NK-92 (cell line): ENCODE measurements around the gene TCHP.
"Not testable (repeated sequence)": the region's sequence is repeated elsewhere in the genome, so short reads cannot be mapped to it uniquely, and the experiment has no call there.

Experiments
- DNase-seq: peaks from one replicate; lab custom pipeline; 2025; ENCODE audit not compliant: unreplicated experiment; lab: John Stamatoyannopoulos, UW

Gene TCHP

DNA sequence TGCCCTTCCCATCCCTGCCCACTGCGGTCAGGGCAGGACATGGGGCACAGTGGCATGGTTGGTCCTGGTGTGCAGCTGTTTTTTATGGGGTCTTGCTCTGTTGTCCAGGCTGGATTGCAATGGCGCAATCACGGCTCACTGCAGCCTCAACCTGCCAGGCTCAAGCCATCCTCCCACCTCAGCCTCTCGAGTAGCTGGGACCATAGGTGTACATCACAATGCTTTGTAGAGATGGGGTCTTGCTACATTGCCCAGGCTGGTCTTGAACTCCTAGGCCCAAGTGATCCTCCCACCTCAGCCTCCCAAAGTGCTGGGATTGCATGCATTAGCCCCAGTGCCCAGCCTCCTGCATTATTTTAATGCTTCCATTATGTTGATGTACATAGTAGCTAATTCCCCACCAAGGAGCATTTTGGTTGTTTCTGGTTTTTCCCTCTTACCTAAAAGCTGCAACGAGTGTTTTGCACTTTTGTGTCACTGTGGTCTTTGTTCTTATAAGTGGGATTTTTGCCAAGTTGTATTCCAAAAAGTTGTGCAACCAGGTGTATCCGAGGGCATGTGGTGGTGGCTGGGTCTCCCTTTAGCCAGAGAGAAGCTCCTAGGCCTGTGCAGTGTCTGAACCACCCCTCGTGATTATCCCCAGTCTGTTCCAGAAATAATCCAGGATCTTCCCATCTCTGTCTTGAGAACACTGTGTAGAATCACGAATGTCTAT, 10.3 kb downstream of the TCHP start:
- DNase-seq, result no peak

- DNase-seq, result no peak
Observed at GRCh38 chr12:109910969-109911348, 10.9 kb downstream of the TCHP start.

- DNase-seq, result no peak
Observed at GRCh38 chr12:109912855-109913321, 12.8 kb downstream of the TCHP start.

- no peak for DNase-seq
Observed at GRCh38 chr12:109914461-109914860, 14.4 kb downstream of the TCHP start.

GRCh38 chr12:109915171-109916040, 15.3 kb downstream of the TCHP start:
- no peak for DNase-seq

DNA sequence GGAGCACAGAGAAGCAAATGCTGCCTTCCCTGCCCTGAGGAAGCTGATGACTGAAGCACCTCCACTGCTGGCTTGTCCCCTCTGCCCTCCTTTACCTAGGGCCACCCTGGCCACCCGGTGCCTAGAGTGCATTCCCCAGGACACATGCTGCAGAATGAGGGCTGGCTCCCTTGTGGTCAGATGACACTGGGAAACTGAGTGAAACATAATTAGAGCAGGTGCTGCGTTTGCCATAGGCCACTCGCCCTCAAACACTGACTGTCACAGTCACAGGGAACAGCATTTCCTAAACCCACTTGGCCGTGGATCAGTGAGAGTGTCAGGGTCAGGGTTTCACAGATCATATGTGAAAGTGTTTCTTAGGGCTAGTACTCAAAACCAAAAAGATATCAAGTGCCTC, 16.0 kb downstream of the TCHP start:
- DNase-seq, result no peak

DNA sequence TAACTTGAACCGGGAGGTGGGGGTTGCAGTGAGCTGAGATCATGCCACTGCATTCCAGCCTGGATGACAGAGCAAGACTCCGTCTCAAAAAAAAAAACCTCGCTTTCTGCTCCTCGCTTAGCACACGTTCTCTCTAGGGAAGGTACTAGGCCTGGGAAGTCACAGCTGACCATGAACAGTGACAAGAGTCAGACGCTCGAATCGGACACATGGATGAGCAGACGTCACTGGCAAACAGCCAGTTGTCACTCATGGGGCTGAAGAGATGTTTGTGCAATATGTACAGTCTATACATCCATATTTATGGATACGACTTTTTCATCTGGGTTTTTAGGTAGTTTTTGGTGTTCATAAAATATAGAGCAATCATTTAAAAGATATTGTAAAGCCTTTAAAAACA, 19.4 kb downstream of the TCHP start:
- no peak for DNase-seq

- DNase-seq, result no peak
Observed at GRCh38 chr12:109920261-109920780, 20.2 kb downstream of the TCHP start.

- DNase-seq, result no peak
Observed at GRCh38 chr12:109921982-109922381, 21.9 kb downstream of the TCHP start.

- DNase-seq, result no peak
Observed at GRCh38 chr12:109923038-109923437, 23.0 kb downstream of the TCHP start.

- no peak for DNase-seq
Observed at GRCh38 chr12:109923481-109924245, 23.6 kb downstream of the TCHP start.

DNA sequence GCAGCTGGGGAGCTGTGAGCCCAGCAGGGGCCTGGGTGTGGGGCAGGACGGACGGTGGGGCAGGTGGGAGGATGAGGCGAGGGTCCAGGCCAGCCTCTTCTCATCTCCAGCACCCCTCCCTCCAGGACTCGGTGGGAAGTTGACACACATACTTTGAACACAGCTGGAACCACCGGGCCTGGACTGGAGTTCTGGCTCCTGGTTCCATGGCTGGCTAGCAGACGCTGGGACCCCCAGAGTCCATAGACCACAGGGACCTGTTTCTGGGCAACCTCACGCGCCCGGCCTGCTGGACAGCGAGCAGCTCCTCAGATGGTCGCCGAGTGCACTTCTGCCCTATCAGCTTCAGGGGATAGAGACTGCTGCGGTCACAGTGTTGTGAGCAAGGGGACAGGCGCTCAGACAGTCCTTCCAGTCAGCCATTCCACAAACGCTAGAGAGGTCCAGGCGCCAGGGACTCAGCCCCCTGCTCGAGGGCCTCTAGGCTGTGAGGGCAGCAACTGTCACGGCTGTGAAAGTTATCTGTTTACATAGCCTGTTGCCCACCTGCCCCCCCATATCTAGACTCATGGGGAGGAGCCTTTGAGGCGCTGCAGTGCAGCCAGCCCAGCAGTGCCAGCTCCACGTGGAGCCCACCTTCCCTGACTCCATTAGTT, 25.2 kb downstream of the TCHP start:
- no peak for DNase-seq

GRCh38 chr12:109926016-109926415, 25.9 kb downstream of the TCHP start:
- DNase-seq, result no peak

DNA sequence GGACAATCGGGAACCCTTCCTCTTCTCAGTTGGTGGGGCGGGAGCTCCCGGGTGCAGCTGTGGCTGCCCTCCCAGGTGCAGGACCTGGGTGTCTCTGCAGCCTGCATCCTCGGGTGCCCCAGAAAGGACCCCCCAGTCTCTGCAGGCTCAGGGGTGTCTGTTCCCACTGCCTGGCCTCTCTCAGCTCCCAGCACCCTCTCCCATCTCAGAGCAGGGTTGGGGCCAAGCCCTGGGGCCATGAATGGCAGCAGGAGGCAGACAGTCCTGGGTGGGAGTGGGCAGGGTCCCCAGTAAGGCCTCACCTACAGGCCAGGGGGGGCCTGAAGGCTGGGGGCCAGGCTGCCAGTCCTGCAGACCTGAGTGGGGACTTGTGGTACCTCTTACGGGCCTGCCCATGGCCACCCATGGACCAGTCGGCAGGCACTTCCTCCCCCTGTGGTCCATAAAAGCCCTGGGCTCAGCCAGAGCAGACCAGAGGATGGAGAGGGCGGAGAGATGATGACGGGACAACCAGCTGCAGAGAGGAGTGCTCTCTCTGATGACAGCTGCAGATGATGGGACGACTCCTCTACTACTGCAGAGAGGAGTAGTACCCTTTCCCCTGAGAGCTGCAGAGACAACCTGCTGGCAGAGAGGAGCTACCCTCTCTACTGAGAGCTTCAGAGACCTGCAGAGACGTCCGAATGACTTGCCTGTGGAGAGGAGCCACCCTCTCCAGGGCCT, 26.6 kb downstream of the TCHP start:
- no peak for DNase-seq

- no peak for DNase-seq
Observed at GRCh38 chr12:109927622-109928021, 27.5 kb downstream of the TCHP start.

DNA sequence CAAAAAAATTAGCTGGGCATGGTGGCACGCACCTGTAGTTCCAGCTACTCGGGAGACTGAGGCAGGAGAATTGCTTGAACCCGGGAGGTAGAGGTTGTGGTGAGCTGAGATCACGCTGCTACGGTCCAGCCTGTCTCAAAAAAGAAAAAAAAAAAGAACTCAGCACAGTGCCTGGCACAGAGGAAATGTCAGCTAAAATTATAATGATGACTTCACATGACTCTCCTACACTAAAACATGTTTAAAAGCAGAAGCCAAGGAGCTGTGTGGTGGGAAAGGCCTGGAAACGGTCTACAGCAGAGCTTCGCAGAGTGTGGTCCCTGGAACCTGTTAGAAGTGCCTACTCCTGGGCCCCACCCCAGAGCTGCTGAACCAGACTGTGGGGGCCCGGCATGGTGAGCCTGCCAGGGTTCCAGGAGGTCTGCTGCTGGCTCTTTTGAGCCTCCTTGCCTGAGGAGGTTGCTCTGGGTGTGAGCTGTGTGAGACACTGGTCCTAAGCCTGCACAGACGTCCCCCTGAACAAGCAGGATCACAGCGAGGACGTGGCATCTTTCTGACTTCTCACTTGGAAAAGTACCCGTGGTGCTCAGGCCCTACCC, 28.1 kb downstream of the TCHP start:
- no peak for DNase-seq

DNA sequence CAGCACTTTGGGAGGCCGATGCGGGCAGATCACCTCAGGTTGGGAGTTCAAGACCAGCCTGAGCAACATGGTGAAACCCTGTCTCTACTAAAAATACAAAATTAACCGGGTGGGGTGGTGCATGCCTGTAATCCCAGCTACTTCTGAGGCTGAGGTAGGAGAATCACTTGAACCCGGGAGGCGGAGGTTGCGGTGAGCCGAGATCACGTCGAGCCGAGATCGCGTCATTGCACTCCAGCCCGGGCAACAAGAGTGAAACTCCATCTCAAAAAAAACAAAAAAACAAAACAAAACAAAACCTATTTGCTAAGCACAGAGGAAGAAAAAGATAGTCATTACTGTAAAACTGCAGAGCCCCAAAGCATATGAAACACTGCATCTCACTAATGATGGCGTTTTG, 29.3 kb downstream of the TCHP start:
- not testable (repeated sequence) for DNase-seq

- DNase-seq, result no peak
Observed at GRCh38 chr12:109930028-109930800, 30.1 kb downstream of the TCHP start.

DNA sequence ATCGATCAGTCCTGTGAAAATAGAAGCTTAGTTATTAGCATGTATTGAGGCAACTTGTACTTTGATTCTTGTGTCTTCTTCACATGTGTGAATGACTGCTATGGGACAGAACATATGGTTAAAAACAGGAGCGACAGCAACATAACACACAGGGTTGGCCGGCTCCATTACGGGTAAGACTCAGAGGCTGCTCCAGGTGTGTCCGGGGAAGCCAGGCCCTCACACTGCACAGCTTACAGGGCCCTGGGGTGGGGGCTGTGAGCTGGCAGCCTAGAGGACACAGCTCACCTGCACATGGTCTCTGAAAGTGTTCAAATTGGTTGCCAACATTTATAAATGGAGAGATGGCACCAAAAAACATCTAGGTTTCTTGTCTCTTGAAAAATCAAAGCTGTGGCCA, 31.1 kb downstream of the TCHP start:
- DNase-seq, result no peak
